Thoracic aorta (tissue), 2 donors: Measurements from ENCODE around the gene SMCHD1. TPM values are rescaled to one million over a fixed set of nuclear protein-coding genes. Genes with fewer than 3 reads are reported as not detected.

Experiments
- ATAC-seq: fragments of 150-250 bp; one replicate; pipeline ENCODE4 v1.8.0; 2017; ENCODE audit warnings: low read depth; ENCODE audit not compliant: insufficient number of reproducible peaks, low FRiP score
- DNase-seq: peaks from one replicate; pipeline ENCODE4 v3.0.0-alpha.2; 2020; ENCODE audit warnings: low spot score
- H3K27ac ChIP-seq, 2 donors: fragments of 200-600 bp; sonication (generic); 1 replicate in 1 of 2; 2 replicates in 1 of 2; pipeline ENCODE4 v1.5.1; 2016; ENCODE audit warnings: mild to moderate bottlenecking in 2 of 2, moderate library complexity in 2 of 2
- H3K27me3 ChIP-seq: fragments of 200-600 bp; sonication (generic); replicated peaks from 2 replicates; pipeline ENCODE4 v1.6.0; 2016; ENCODE audit warnings: mild to moderate bottlenecking; ENCODE audit not compliant: insufficient read depth
- H3K36me3 ChIP-seq: fragments of 200-600 bp; sonication (generic); one replicate; pipeline ENCODE4 v1.5.1; 2016
- H3K4me1 ChIP-seq, 2 donors: fragments of 200-600 bp; sonication (generic); 1 replicate in 1 of 2; 2 replicates in 1 of 2; pipeline versions ENCODE4 v1.5.1 to v1.6.0; 2016; ENCODE audit warnings: low read depth in 2 of 2, mild to moderate bottlenecking in 1 of 2; ENCODE audit not compliant: control insufficient read depth in 1 of 2
- H3K4me3 ChIP-seq: fragments of 200-600 bp; sonication (generic); 2 replicates; pipeline ENCODE4 v1.5.1; 2016; ENCODE audit warnings: mild to moderate bottlenecking
- H3K9me3 ChIP-seq: fragments of 200-600 bp; sonication (generic); 2 replicates; pipeline ENCODE4 v1.5.1; 2016
- total RNA-seq, 2 donors: library from RNA; depleted of rRNA; stranded (reverse); fragments of >200 nt; gene quantifications; one replicate each; pipeline versions ENCODE4 v1.1.0 to v1.2.3, GENCODE V29; 2016
- TF ChIP-seq, protein P1 (sequence below): fragments of 200-600 bp; sonication (generic); IDR thresholded peaks from one replicate; pipeline ENCODE4 v1.5.1; 2019; ENCODE audit warnings: antibody characterized with exemption

The SMCHD1 gene
- total RNA-seq, 2 donors from 2014 or later = 73.8 to 107 TPM

DNA sequence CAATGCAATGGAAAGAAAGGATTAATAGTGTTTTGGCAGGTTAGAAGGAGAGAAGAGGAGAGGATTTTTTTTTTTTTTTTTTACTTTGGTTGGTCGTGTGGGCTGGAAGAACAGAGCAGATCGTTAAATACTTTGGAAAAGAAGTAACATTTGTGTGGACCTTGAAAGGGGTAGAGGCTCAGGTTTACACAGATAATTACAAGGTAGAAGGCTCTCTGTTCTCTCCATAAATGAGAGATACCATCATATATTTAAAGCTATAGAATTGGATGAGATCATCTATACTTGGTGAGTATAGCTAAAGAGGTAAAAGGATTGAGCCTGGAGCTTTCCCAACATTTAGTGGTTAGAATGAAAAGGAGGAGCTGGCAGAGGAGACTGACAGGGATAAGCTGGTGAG is 49.0 kb downstream of the SMCHD1 start:
- ATAC-seq (no peak), DNase-seq (no peak)
- H3K36me3 ChIP-seq = peaks cover 38% of the 10 kb centered on the region
- no peaks in the 10 kb centered on the region for H3K27me3 ChIP-seq
- no peaks in the 10 kb centered on the region for H3K9me3 ChIP-seq
- H3K27ac ChIP-seq = no peak overlapping the region
- TF ChIP-seq, protein P1, sequence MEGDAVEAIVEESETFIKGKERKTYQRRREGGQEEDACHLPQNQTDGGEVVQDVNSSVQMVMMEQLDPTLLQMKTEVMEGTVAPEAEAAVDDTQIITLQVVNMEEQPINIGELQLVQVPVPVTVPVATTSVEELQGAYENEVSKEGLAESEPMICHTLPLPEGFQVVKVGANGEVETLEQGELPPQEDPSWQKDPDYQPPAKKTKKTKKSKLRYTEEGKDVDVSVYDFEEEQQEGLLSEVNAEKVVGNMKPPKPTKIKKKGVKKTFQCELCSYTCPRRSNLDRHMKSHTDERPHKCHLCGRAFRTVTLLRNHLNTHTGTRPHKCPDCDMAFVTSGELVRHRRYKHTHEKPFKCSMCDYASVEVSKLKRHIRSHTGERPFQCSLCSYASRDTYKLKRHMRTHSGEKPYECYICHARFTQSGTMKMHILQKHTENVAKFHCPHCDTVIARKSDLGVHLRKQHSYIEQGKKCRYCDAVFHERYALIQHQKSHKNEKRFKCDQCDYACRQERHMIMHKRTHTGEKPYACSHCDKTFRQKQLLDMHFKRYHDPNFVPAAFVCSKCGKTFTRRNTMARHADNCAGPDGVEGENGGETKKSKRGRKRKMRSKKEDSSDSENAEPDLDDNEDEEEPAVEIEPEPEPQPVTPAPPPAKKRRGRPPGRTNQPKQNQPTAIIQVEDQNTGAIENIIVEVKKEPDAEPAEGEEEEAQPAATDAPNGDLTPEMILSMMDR = no peak
- no peak overlapping the region for H3K4me3 ChIP-seq
- no peaks in the 10 kb centered on the region for H3K4me1 ChIP-seq

DNA sequence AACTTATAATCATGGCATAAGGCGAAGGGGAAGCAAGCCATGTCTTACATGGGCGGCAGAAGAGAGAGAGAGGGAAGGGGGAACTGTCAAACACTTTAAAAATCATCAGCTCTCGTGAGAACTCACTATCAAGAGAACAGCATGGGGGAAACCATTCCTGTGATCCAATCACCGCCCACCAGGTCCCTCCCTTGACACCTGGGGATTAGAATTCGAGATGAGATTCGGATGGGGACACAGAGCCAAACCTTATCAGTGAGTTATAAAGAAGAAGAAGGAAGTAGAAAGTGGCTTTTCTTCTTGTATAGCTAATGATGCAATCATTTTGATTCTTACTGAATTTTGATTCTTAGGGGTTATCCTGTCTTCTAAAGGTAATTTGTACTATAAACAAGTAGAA is 51.4 kb downstream of the SMCHD1 start:
- no peak overlapping the region for H3K27ac ChIP-seq
- DNase-seq (no peak), ATAC-seq (no peak)
- peaks cover 24% of the 10 kb centered on the region for H3K36me3 ChIP-seq
- H3K27me3 ChIP-seq = no peaks in the 10 kb centered on the region
- no peak overlapping the region for H3K4me3 ChIP-seq
- H3K9me3 ChIP-seq = no peaks in the 10 kb centered on the region
- no peaks in the 10 kb centered on the region for H3K4me1 ChIP-seq
- TF ChIP-seq, protein P1 = no peak

GRCh38 chr18:2707551-2708168 is 52.1 kb downstream of the SMCHD1 start:
- H3K4me3 ChIP-seq = no peak overlapping the region
- TF ChIP-seq, protein P1 = no peak
- no peaks in the 10 kb centered on the region for H3K27me3 ChIP-seq
- ATAC-seq (no peak), DNase-seq (no peak)
- H3K4me1 ChIP-seq = no peaks in the 10 kb centered on the region
- no peaks in the 10 kb centered on the region for H3K9me3 ChIP-seq
- peaks cover 25% of the 10 kb centered on the region for H3K36me3 ChIP-seq
- H3K27ac ChIP-seq = no peak overlapping the region

GRCh38 chr18:2709316-2709715 is 53.8 kb downstream of the SMCHD1 start:
- TF ChIP-seq, protein P1 = no peak
- H3K36me3 ChIP-seq = peaks cover 21% of the 10 kb centered on the region

DNA sequence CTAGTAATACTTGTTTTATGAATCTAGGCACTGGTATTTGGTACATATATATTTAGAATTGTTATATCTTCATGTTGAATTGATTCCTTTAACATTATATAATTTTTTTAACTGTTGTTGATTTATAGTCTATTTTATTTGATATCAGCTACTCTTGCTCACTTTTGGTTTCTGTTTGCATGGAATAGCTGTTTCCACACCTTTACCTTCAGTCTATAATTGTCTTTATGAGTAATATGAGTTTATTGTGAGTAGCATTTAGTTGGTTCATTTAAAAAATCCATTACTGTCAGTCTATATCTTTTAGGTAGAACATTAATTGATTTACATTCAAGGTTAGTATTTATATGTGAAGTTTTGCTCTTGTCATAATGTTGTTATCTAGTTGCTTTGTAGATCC is 58.6 kb downstream of the SMCHD1 start:
- Histone ChIP-seq H3K36me3 (peaks cover 22% of the 10 kb centered on the region), H3K9me3 (no peaks in the 10 kb centered on the region), H3K4me1 (peaks cover 0 to 13% of the 10 kb centered on the region in 2 donors), H3K27me3 (no peaks in the 10 kb centered on the region), H3K4me3 (no peak overlapping the region), H3K27ac (no peak overlapping the region)
- no peak for ATAC-seq
- TF ChIP-seq, protein P1 = no peak
- no peak for DNase-seq

More at GRCh38 chr18:2709316-2709715, 53.8 kb downstream of the SMCHD1 start:
- Histone ChIP-seq H3K27ac (no peak overlapping the region), H3K4me3 (no peak overlapping the region), H3K9me3 (no peaks in the 10 kb centered on the region), H3K27me3 (no peaks in the 10 kb centered on the region), H3K4me1 (no peaks in the 10 kb centered on the region)
- no peak for ATAC-seq
- DNase-seq = no peak
